ENCODE data around the gene UMAD1. TPM values are rescaled to one million over a fixed set of nuclear protein-coding genes. Genes with fewer than 3 reads are reported as not detected.
"Not testable (repeated sequence)": the region's sequence is repeated elsewhere in the genome, so short reads cannot be mapped to it uniquely, and the experiment has no call there.

Gene UMAD1
- total RNA-seq, 1 donor from 2014 or later = 20.3 TPM

DNA sequence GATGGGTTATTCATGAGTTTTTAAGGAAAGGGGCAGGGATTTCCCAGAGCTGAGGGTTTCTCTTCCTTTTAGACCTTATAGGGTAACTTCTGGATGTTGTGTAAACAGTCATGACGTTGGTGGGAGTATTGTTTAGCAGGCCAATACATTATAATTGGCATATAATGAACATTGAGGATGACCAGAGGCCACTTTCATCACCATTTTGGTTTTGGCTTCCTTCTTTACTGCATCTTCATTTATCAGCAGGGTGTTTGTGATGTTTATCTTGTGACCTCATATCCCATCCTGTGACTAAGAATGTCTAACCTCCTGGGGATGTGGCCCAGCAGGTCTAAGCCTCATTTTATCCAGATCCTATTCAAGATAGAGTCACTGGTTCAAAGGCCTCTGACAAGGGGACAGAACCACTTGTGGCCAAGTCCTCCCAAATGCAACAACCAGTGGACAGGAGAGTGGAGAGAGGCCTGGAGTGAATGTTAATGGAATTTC, 155.1 kb downstream of the UMAD1 start:
- no peak for DNase-seq (ENCODE audit: low spot score)

DNA sequence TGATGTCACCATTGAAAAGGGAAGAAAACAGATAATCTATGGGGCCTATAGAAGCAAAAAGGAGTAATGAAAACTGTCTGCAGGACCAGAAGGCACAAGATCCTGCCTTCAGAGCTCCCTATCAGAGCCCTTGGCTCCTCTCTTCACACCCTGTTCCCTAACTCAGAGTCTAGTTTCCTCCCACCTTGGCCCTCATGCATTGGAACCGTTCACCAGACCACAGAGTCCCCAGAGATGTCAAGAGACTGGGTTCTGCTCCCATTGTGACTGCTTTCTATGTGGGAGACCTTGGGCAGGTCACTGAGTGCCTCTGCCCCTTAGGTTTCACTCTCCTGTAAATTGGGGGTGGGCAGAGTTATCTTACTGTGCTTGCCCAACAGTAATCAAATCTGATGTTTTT, 158.0 kb downstream of the UMAD1 start:
- DNase-seq (ENCODE audit: low spot score) = no peak

DNA sequence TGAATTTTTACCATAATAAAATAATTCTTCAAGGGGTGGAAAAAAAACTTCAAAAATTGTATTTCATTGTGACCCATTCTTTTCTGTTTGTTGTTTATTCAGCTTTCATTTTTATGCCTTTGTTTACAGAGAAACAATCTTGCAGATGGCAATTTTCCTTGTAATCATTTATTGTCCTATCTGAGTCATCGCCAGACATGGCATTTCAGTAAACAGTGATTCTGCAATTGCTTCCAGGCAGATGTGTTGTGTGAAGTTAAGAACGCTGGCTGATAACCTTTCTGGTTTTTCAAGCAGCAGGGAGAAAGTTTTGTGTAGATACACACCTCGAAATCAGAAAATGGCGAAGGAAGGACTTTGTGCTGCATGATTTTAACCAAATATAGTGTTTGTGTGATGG, 158.6 kb downstream of the UMAD1 start:
- no peak for DNase-seq (ENCODE audit: low spot score)

DNA sequence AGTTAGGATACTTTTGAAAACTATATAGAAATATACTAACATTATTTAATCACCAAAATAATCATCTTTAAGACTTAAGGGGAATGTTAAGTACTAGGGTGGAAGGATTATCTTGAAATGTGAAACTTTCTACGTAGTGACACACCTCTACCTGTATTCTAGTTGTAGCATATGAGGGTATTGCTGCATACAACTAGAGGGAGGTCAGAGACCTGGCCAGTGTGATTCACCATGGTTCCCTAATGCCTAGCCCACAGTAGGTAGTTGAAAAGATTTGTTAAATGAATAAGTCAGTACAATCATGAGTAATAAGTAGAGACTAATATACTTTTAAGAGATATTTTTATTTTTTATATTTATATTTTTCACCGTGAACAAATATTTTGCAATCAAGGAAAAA, 162.0 kb downstream of the UMAD1 start:
- no peak for DNase-seq (ENCODE audit: low spot score)

DNA sequence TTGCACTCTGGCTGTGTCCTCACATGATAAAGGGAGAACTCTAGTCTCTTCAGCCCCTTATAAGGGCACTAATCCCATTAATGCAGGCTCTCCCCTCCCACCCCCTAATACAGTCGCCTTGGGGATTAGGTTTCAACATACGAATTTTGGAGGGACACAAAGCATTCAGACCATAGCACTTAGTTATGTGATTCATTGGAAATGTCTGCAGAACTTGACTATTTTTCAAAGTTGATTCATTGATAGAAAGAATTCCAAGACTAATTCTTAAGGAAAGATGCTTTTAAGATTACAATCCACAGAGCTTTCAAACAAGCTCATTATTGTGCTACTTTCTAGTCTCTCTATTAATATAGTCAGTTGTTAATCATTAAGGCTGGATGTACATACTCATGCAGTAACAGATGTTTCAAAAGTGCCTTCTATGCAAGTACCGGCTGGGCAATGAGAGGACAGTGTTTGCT, 163.2 kb downstream of the UMAD1 start:
- no peak for DNase-seq (ENCODE audit: low spot score)

DNA sequence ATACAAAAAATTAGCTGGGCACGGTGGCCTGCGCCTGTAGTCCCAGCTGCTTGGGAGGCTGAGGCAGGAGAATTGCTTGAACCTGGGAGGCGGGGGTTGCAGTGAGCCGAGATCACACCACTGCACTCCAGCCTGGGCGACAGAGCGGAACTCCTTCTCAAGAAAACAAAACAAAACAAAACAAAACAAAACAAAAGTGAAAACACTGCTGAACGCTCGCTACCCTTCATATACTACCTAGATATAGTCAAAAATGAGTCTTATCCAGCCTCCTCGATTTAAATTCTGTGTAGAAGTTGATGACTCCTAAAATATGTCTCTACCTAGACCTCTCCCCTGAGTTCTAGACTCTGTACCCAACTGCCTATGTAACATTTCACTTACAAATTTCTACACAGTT, 164.3 kb downstream of the UMAD1 start:
- not testable (repeated sequence) for DNase-seq (ENCODE audit: low spot score)

DNA sequence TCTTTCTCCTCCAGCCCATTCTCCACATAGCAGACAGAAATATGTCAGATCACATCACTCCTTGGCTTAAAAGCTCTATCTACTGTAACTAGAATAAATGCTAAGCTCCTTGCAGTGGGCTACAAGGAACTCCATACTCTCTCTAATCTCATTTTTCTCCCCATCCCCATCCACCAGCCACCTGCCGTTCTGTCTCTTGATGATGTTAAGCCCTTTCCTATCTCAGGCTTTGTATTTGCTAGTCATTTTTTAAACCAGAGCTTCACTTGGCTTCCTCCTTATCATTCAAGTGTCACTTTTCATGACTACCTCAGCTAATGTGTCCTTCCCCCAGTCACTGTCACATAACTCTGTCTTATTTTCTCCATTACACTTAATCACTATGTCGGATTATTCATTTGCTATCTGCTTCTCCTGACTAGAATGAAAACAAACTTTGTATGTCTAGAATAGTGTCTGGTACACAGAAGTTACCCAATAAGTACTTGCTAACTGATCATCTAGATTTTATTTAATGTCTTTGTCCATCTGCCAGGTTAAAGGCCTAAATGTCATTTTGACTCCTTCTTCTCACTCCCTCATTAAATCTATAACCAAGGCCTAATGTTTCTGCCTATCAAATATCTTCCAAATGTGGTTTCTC, 165.1 kb downstream of the UMAD1 start:
- DNase-seq (ENCODE audit: low spot score) = no peak

DNA sequence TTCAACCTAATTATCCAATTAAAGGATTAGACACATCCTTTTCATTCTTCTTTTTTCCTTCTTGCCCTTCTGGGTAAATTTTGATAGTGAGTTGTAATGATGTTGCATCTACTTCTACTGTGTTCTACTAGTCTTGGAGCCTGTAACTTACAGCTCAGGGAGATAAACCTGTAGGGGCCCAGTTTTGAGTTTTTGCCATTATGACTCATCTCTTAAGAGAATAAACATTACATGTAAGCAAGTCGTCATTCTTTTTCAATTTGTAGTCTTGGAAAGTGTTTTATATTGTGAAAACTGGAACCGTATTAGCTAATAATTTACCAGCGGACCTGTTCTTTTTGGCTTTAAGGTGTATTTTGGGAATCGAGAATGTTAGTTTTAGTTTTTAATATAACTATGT, 167.6 kb downstream of the UMAD1 start:
- no peak for DNase-seq (ENCODE audit: low spot score)

DNA sequence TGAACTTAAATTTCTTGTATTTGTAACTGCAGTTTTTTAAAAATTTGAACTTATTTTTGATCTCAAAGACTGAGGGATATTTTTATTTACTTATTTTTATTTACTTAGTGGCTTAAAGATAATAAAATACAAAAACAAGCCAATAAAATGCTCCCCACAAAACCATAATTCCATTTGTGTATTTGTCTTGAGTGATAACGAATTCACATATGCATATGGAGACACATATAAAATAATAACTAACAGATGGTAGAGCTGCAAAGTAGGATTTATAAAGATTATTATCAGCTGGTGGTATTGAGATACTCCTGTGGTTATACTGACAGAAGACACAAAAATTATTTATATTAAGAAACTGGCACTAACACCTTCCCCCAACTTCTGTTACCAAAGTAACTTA, 168.1 kb downstream of the UMAD1 start:
- no peak for DNase-seq (ENCODE audit: low spot score)

DNA sequence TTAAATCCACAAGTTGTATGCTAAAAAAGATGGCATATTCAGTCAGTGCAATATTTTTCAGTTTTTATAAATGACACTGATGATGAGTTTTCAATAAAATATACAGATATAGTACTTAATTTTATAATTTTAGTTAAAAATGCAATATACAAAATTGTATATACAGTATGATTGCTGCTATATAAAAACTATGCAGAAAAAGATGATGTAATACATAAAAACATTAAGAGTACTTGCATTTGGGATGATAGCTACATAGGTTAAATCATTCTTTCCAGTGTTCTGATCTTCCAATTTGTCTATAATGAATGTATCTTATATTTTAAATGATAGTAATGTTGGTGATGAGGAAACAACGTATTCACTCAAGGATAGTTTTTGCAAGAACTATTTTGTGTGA, 169.8 kb downstream of the UMAD1 start:
- no peak for DNase-seq (ENCODE audit: low spot score)

DNA sequence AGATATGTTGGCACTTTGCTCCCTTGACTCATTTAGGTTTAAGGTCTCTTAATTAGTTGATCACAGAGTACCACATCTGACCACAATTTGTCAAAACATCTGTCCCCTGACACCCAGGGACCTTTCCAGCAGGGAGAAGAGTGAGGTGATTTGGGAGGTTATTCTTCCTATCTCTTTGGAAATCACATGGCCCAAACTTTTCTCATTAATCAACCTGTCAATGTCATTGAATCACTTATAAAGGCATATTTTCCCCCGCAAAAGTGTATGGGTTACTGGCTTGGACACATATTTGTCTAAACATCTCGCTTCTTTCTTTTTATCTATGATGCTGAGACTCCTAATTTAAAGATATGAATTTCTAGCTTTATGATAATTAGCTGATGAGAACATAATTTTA, 170.3 kb downstream of the UMAD1 start:
- DNase-seq (ENCODE audit: low spot score) = no peak

DNA sequence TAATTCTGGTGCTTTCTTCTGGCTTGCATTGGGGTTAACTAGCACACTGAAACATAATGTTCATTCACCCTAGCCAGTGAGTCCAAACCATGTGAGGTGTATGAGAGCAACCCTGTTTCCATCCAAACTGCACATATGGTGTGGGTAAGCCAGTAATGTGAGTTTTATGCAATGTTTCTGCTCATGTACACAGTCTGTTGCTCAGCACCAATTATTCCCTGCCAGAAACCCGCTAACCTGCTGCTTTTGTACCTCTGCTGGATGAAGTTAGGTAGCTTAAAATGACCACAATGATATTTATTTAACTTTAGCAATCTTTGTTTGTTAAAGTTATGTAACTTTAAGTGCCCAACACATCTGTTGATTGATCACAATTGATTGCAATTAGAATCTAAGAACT, 171.6 kb downstream of the UMAD1 start:
- no peak for DNase-seq (ENCODE audit: low spot score)

DNA sequence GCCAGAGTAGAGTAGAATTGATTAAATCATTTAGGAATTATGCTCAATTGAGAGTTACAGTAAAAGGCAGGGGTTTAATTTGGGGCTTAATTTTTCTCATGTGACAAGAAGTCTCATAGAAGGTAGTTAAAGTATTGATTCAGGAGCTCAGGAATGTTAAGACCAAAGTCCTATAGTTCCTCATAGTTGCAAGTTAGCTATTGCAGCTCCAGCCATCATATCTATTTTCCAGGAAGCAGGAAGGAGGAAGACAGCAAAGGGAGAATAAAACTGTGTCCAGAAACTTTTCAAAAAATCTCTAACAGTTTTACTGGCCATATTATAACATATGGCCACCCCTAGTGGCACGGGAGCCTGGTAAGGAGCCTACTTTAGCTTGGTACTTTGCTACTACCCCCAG, 174.8 kb downstream of the UMAD1 start:
- no peak for DNase-seq (ENCODE audit: low spot score)

DNA sequence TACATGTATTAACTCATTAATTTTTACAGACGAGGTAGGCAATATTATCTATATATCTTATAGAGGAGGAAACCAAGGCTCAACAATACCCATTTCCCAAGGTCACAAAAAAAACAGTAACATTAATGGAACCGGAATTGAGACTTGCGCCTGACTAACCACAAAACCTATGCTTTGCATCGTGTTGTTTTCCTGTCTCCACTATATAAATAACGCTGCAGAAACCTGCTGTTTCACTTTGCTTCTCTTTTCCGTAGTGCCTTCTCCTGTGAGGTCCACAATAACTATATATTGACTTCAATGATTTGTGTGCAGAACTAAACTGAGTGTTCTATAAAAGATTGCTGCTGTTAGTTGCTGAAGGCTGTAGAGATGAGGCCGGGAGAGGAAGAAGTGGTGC, 175.5 kb downstream of the UMAD1 start:
- DNase-seq (ENCODE audit: low spot score) = no peak

DNA sequence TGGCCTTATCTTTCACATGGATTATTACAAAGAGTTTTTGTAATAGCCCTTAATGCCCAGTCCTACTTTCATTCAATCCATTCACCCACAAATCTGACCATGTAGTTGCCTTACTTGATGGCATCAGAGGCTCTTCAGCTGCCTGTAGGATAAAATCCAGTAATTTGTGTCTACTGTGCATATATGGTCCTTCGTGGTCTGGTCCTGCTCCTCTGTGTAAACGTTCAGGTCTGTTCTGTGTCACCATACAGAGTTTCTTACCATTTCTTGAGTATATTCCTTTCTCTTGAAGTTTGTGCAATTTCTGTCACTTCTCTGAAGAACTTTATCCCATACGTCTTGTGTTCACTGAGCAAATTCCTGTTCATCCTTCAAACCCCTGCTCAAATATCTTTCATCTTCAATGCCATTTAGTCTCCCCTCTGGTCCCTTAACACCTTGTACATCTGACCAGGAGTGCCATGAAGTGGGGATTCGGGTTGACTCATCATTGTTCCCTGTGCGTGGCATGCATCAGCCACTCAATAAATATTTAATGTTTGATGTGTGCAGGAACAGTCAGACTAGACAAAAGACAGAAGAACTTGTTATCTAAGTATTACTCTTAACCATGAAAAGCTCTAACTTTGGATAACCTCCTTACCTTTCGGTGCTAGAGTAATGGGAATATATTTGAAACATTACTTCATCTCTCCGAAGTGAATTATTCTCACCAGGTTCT, 176.4 kb downstream of the UMAD1 start:
- no peak for DNase-seq (ENCODE audit: low spot score)

DNA sequence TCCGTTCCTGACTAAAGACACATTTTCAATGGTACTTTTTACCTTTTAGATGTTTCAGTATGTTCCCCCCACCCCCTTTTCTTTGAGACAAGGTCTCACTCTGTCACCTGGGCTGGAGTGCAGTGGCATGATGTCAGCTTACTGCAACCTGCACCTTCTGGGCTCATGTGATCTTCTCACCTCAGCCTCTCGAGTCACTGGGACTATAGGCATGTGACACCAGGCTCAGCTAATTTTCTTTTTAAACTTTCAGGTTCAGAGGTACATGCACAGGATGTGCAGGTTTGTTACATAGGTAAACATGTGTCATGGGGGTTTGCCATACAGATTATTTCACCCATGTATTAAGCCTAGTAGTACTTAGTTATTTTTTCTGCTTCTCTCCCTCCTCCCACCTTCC, 177.2 kb downstream of the UMAD1 start:
- no peak for DNase-seq (ENCODE audit: low spot score)

DNA sequence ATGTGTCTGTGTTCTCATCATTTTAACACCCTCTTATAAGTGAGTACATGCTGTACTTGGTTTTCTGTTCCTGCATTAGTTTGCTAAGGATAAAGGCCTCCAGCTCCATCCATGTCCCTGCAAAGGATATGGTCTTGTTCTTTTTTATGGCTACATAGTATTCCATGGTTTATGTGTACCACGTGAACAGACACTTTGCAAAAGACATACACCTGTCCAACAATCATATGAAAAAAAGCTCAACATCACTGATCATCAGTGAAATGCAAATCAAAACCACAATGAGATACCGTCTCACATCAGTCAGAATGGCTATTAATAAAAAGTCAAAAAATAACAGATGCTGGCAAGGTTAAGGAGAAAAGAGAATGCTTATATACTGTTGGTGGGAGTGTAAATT, 177.6 kb downstream of the UMAD1 start:
- not testable (repeated sequence) for DNase-seq (ENCODE audit: low spot score)

DNA sequence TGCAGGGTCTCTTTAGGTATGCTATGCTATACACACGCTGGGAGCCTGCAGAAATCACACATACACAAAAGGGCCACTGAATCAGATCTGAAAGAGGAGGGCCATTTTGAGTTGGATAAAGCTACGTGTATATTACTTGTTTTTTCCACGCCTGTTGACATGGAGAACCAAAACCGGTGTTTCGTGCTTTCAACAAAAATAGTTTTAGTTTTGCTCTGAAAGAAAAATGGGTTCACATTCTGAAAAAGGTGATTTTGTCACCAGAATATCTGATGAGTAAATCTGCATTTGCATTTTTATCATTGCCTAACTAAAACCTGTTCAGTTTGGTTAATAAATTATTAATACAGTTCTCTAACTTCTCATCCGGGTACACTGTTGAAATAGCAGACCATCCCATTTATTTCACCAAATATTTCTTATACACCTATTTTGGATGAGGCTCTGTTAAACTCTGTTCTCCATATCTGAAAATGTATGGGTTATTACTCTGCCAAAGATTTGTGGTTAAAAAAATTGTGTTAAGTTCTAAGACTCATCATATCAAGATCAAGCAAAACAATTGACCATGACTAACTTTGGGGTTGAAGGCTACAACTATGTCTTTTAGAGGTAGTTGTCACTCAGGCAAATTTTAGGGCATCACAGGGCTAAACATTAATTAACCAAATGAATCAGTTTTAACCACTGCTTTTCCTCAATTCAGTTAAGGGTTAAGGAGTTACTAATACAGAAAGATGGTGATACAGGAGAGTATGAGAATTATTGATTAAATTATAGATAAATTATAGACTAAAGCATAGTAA, 179.1 kb downstream of the UMAD1 start:
- DNase-seq (ENCODE audit: low spot score) = no peak

DNA sequence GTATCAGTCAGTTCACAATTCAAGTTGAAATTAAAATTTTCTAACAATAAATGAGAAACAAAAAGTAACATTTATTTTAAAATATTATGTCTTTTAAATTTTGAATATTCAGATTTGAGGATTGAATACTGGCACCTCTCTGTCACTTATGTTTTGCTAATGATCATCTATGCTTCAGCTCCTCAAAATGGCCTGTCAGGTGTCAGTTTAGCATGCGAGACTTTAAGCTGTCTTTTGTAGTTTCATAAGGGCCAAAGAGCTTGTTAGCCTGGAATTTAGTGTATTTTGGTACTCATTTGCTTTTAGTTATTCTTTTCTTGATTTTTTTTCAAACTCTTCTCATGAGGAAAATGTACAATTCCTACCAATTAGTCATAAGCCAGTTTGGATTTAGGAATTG, 179.9 kb downstream of the UMAD1 start:
- no peak for DNase-seq (ENCODE audit: low spot score)

DNA sequence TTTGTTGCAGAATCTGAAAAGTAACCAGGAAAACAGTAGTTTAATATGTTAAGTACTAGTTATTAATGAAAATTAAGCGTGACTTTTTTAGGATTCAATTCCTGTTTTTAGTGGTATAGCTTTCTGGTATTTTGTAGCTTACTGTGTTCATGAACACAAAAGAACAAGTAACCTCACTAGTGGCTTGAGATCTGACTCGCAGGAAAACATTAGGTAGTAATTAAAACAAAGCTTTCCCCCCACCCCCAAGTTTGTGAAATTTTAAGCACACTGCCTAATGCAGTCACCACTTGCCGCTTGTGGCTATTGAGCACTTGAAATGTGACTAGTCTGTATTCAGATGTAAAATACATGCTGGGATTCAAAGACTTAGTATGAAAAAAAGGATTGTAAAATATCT, 180.4 kb downstream of the UMAD1 start:
- no peak for DNase-seq (ENCODE audit: low spot score)

DNA sequence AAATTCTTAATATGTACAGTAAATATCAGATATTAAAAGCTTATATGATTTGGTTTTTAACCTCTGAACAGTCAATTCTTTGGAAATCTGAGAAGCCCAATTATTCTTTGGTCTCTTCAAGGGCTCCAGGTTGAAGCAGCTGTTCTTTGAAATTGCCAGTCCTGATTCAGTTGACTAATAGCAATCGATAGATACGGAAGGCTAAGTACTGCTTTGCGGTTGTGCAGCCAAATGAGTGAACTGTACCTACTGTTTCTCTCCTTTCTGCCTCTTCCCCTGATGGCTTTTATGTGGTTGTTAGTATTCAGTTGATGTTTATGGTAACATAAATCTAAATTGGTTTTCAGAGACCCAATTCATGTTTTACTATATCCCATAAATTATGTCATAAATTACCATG, 181.0 kb downstream of the UMAD1 start:
- DNase-seq (ENCODE audit: low spot score) = no peak

DNA sequence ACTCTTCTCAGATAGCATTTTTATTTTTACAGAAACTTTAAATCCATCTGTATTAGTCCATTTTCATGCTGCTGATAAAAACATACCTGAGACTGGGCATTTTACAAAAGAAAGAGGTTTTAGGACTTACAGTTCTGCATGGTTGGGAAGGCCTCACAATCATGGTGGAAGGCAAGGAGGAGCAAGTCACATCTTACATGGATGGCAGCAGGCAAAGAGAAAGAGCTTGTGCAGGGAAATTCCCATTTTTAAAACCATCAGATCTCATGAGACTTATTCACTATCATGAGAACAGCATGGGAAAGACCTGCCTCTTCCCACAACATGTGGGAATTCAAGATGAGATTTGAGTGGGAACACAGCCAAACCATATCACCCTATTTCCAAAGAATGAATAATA, 184.7 kb downstream of the UMAD1 start:
- DNase-seq (ENCODE audit: low spot score) = not testable (repeated sequence)

DNA sequence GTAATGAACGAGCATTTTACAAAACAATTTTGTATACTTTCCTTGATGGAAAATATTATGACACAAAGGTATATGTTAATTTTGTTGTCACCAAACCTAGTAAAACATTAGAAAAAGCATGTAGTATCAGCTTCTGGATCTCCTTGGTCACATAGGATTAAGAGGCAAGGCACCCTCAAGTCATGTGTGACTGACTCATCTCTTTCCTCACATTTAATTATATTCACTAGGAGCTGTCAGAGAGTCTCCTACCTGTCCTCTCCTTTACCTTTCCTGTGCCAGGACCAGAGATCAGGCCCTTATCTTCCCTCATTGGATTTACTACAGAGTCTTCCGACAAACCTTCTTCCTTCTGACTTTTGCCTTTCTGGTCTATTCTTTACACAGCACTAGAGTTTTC, 189.1 kb downstream of the UMAD1 start:
- peak; percentile 17 for DNase-seq (ENCODE audit: low spot score)
